Femur (tissue), 1 donor: Measurements from ENCODE around the gene EIF1.
A peak's percentile ranks its signal among the peaks of the same experiment; 100 is the strongest.

Experiments used
- DNase-seq: peaks from one replicate; pipeline ENCODE4 v3.0.0-alpha.2; 2017

Gene EIF1

GRCh38 chr17:41738077-41738800 is 49.6 kb downstream of the EIF1 start:
- peak; percentile 87 for DNase-seq

- DNase-seq: no peak
Measured at GRCh38 chr17:41738801-41739112, 50.1 kb downstream of the EIF1 start.

GRCh38 chr17:41739661-41740352 is 51.1 kb downstream of the EIF1 start:
- DNase-seq: no peak

GRCh38 chr17:41740506-41740905 is 51.8 kb downstream of the EIF1 start:
- DNase-seq: no peak

- DNase-seq: no peak
Measured at GRCh38 chr17:41741709-41742108, 53.0 kb downstream of the EIF1 start.
